ENCODE results near the gene GIMAP5. TPM values are rescaled to one million over a fixed set of nuclear protein-coding genes. Genes with fewer than 3 reads are reported as not detected.
A peak's percentile ranks its signal among the peaks of the same experiment; 100 is the strongest.

Gene GIMAP5
- total and polyA plus RNA-seq, 8 donors: 0.83 to 17.3 (median 3.1) TPM

DNA sequence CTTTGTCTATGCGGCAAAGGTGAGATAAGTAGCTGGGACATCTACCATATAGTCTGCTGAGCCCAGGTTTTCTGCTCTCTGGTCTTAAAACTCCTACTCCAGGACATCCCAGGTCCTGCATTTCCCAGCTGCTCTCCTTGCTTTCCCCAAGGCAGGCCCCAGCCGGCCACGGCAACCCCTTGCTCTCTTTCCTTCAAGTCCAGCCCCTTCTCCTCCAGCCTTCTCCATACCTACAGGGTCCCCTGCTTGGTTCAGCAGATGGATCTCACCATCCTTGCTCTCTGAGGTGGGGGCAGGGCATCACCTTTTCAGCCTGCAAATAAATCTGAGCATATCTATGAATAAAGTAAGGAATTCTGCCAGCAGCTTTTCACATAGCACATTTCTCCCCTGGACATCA is 8.7 kb downstream of the GIMAP5 start:
- Histone ChIP-seq H3K27ac (no peak overlapping the region), H3K4me1 (no peaks in the 10 kb centered on the region), H3K9me3 (no peaks in the 10 kb centered on the region), H3K27me3 (no peaks in the 10 kb centered on the region), H3K4me3 (no peak overlapping the region), H3K36me3 (no peaks in the 10 kb centered on the region)
- DNase-seq: no peak
- ATAC-seq: no peak
- no peak for FAIRE-seq
- TF ChIP-seq CTCF (IDR thresholded peaks at IDR 0.05): no peak
- WGBS, 2 donors: 69 to 78% methylated on average over 3 of the region's 3 CpGs
- intact Hi-C loops (cut with DNase I): loop anchor here in 1 of 3 donors (10.0 kb wide), 1 partner anchor 291 kb away; the partner anchor contains the start of gene GIMAP8

GRCh38 chr7:150746921-150747320 is 9.7 kb downstream of the GIMAP5 start:
- Histone ChIP-seq H3K4me1 (no peaks in the 10 kb centered on the region), H3K36me3 (no peaks in the 10 kb centered on the region), H3K4me3 (no peak overlapping the region), H3K27me3 (no peaks in the 10 kb centered on the region), H3K9me3 (no peaks in the 10 kb centered on the region), H3K27ac (no peak overlapping the region)
- FAIRE-seq: no peak
- intact Hi-C loops (cut with DNase I): loop anchor here in 1 of 3 donors (10.0 kb wide), 1 partner anchor 292 kb away; the partner anchor contains the start of gene GIMAP8
- 84 to 88% methylated on average over 6 of the region's 6 CpGs for WGBS, 2 donors
- no peak for TF ChIP-seq CTCF (IDR thresholded peaks at IDR 0.05)
- ATAC-seq: no peak
- no peak for DNase-seq

DNA sequence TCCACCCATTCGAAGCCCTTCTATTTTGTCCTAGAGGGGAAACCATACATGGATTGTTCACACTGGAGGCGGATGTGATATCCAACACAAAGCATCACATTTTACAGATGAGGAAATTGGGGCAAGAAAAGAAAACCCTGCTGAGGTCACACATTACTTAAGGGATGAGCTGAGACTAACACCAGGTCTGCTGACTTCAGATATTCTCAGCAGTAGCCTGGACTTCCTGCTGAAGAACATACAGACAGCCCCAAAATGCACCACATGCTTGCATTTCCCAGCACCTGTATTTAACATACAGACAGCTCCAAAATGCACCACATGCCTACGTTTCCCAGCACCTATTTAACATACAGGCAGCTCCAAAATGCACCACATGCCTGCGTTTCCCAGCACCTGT is 11.2 kb downstream of the GIMAP5 start:
- Histone ChIP-seq H3K4me1 (no peaks in the 10 kb centered on the region), H3K27ac (no peak overlapping the region), H3K36me3 (no peaks in the 10 kb centered on the region), H3K4me3 (no peak overlapping the region), H3K9me3 (no peaks in the 10 kb centered on the region), H3K27me3 (no peaks in the 10 kb centered on the region)
- intact Hi-C loops (cut with DNase I): loop anchor here in 1 of 3 donors (10.0 kb wide), 1 partner anchor 294 kb away; the partner anchor contains the start of gene GIMAP8
- ATAC-seq (no peak), DNase-seq (no peak), FAIRE-seq (no peak)
- WGBS, 2 donors: 59 to 62% methylated on average over 4 of the region's 4 CpGs
- TF ChIP-seq CTCF (IDR thresholded peaks at IDR 0.05): no peak

- no peak for DNase-seq
- ATAC-seq: peak; percentile 44 to 88 (median 59)
- Histone ChIP-seq H3K4me3 (no peak overlapping the region), H3K27me3 (no peaks in the 10 kb centered on the region), H3K36me3 (no peaks in the 10 kb centered on the region), H3K9me3 (no peaks in the 10 kb centered on the region), H3K27ac (no peak overlapping the region), H3K4me1 (peaks cover 0 to 8% (median 0%) of the 10 kb centered on the region in 3 donors)
- WGBS, 2 donors: 15 to 28% methylated on average over 2 of the region's 2 CpGs
- intact Hi-C loops (cut with DNase I): no loop called here
- TF ChIP-seq CTCF (IDR thresholded peaks at IDR 0.05): no peak
- FAIRE-seq: no peak
Measured at GRCh38 chr7:150751702-150752101, 14.5 kb downstream of the GIMAP5 start.

DNA sequence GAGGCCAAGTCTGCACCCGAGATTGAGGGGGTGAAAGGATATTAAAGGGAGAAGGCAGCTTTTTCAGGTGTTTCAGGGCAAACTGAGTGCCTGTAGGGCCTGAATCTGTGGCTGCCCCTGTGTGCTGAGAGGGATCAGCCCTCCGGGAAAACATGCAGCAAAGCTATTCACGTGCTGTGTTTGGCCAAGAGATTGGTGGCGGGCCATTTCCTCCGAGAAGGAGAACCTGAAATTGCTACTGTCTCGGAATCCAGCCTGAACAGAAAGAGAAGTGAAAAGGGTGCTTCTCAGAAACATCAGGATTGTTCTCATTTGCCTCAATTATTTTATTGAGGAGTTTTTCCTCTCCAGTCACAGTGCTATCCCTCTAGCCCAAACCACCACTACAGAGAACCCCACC is 16.0 kb downstream of the GIMAP5 start:
- intact Hi-C loops (cut with DNase I): no loop called here
- 58 to 59% methylated on average over 6 of the region's 6 CpGs for WGBS, 2 donors
- H3K36me3 ChIP-seq: no peaks in the 10 kb centered on the region
- no peaks in the 10 kb centered on the region for H3K9me3 ChIP-seq
- no peak overlapping the region for H3K27ac ChIP-seq
- DNase-seq (no peak), FAIRE-seq (no peak), ATAC-seq (peak in 1 of 4 donors; percentile 31)
- peaks cover 0 to 8% (median 0%) of the 10 kb centered on the region in 3 donors for H3K4me1 ChIP-seq
- no peak for TF ChIP-seq CTCF (IDR thresholded peaks at IDR 0.05)
- no peaks in the 10 kb centered on the region for H3K27me3 ChIP-seq
- H3K4me3 ChIP-seq: no peak overlapping the region

Data from pancreas (tissue), 10 donors.